HFF-Myc (cell line): ENCODE results near the gene SHB.
"Not testable (repeated sequence)": the region's sequence is repeated elsewhere in the genome, so short reads cannot be mapped to it uniquely, and the experiment has no call there.

Experiments
- DNase-seq: peaks from one replicate; pipeline ENCODE4 v3.0.0-alpha.2; 2011; ENCODE audit warnings: low read depth; ENCODE audit errors: extremely low read depth
- H3K4me3 ChIP-seq: replicated peaks from 2 replicates; pipeline ENCODE4 v1.5.1; 2011; ENCODE audit warnings: low read depth, mild to moderate bottlenecking, control low read depth, low read length
- CTCF ChIP-seq: IDR thresholded peaks from 2 replicates; pipeline ENCODE4 v1.5.1; 2012; ENCODE audit warnings: mild to moderate bottlenecking, low read depth, low read length, control low read depth; ENCODE audit errors: missing control alignments

The SHB gene

GRCh38 chr9:37899041-37899440, 170.0 kb downstream of the SHB start:
- TF ChIP-seq CTCF: no peak
- H3K4me3 ChIP-seq: no peak overlapping the region
- DNase-seq: no peak

- no peak overlapping the region for H3K4me3 ChIP-seq
- DNase-seq: no peak
- TF ChIP-seq CTCF: no peak
These were observed 171.4 kb downstream of the SHB start for GRCh38 chr9:37897665-37898064.

GRCh38 chr9:37892063-37892462, 177.0 kb downstream of the SHB start:
- no peak for TF ChIP-seq CTCF
- DNase-seq: no peak
- H3K4me3 ChIP-seq: no peak overlapping the region

GRCh38 chr9:37891042-37891441, 178.0 kb downstream of the SHB start:
- DNase-seq, H3K4me3 ChIP-seq: not testable (repeated sequence)

- DNase-seq: no peak
- H3K4me3 ChIP-seq: no peak overlapping the region
- TF ChIP-seq CTCF: no peak
These were observed 179.5 kb downstream of the SHB start for GRCh38 chr9:37889536-37889935.

GRCh38 chr9:37887977-37888583, 180.9 kb downstream of the SHB start:
- H3K4me3 ChIP-seq, DNase-seq: not testable (repeated sequence)

- H3K4me3 ChIP-seq: no peak overlapping the region
- TF ChIP-seq CTCF: no peak
- no peak for DNase-seq
These were observed 188.0 kb downstream of the SHB start for GRCh38 chr9:37880916-37881479.

- no peak overlapping the region for H3K4me3 ChIP-seq
- TF ChIP-seq CTCF: no peak
- no peak for DNase-seq
These were observed 192.7 kb downstream of the SHB start for GRCh38 chr9:37876376-37876775.
